Neutrophil (primary cell): ENCODE results near the gene PCA3.

Experiments
- H3K27ac ChIP-seq: fragments of 200-600 bp; sonication (generic); 2 replicates; pipeline ENCODE4 v1.5.1; 2016; ENCODE audit warnings: mild to moderate bottlenecking, moderate library complexity
- H3K27me3 ChIP-seq: fragments of 200-600 bp; sonication (generic); 2 replicates; pipeline ENCODE4 v1.6.0; 2016; ENCODE audit warnings: mild to moderate bottlenecking
- H3K36me3 ChIP-seq: fragments of 200-600 bp; sonication (generic); 2 replicates; pipeline ENCODE4 v1.5.1; 2017
- H3K4me1 ChIP-seq, 2 experiments: fragments of 200-600 bp in 1 of 2; sonication (generic) in 1 of 2; 1 replicate in 1 of 2; 2 replicates in 1 of 2; pipeline versions ENCODE4 v1.5.1 to v1.6.1; 2013 to 2016; ENCODE audit warnings: low read depth in 1 of 2, low read length in 1 of 2, mild to moderate bottlenecking in 1 of 2, moderate library complexity in 1 of 2; ENCODE audit not compliant: control insufficient read depth in 1 of 2, insufficient read depth in 1 of 2
- H3K4me3 ChIP-seq, 2 experiments: fragments of 200-600 bp in 1 of 2; sonication (generic) in 1 of 2; 1 replicate in 1 of 2; 2 replicates in 1 of 2; pipeline ENCODE4 v1.5.1; 2013 to 2016; ENCODE audit warnings: low read depth in 1 of 2, low read length in 1 of 2, mild to moderate bottlenecking in 1 of 2, moderate library complexity in 1 of 2
- H3K9me3 ChIP-seq: fragments of 200-600 bp; sonication (generic); 2 replicates; pipeline ENCODE4 v1.5.1; 2016
- CTCF ChIP-seq: fragments of 200-600 bp; sonication (generic); IDR thresholded peaks from 2 replicates; pipeline ENCODE4 v1.5.1; 2016; ENCODE audit warnings: antibody characterized with exemption

Gene PCA3

GRCh38 chr9:76800901-76801300 is 36.7 kb downstream of the PCA3 start:
- no peaks in the 10 kb centered on the region for H3K9me3 ChIP-seq
- no peak overlapping the region for H3K27ac ChIP-seq
- no peak overlapping the region for H3K4me3 ChIP-seq
- no peak for TF ChIP-seq CTCF
- H3K4me1 ChIP-seq, result no peaks in the 10 kb centered on the region
- no peaks in the 10 kb centered on the region for H3K36me3 ChIP-seq
- peaks cover 21% of the 10 kb centered on the region for H3K27me3 ChIP-seq

GRCh38 chr9:76803083-76803482 is 38.8 kb downstream of the PCA3 start:
- no peak overlapping the region for H3K4me3 ChIP-seq
- TF ChIP-seq CTCF, result no peak
- H3K27me3 ChIP-seq, result peaks cover 16% of the 10 kb centered on the region
- H3K27ac ChIP-seq, result no peak overlapping the region
- H3K9me3 ChIP-seq, result no peaks in the 10 kb centered on the region
- no peaks in the 10 kb centered on the region for H3K36me3 ChIP-seq
- H3K4me1 ChIP-seq, result no peaks in the 10 kb centered on the region

GRCh38 chr9:76803762-76804161 is 39.5 kb downstream of the PCA3 start:
- Histone ChIP-seq H3K9me3 (no peaks in the 10 kb centered on the region), H3K36me3 (no peaks in the 10 kb centered on the region), H3K27ac (no peak overlapping the region), H3K27me3 (peaks cover 21% of the 10 kb centered on the region), H3K4me1 (no peaks in the 10 kb centered on the region), H3K4me3 (no peak overlapping the region)
- TF ChIP-seq CTCF, result no peak

GRCh38 chr9:76808636-76809035 is 44.4 kb downstream of the PCA3 start:
- H3K4me3 ChIP-seq, result no peak overlapping the region
- no peaks in the 10 kb centered on the region for H3K4me1 ChIP-seq
- no peaks in the 10 kb centered on the region for H3K36me3 ChIP-seq
- no peaks in the 10 kb centered on the region for H3K9me3 ChIP-seq
- TF ChIP-seq CTCF, result no peak
- no peak overlapping the region for H3K27ac ChIP-seq
- H3K27me3 ChIP-seq, result peaks cover 48% of the 10 kb centered on the region

- no peak for TF ChIP-seq CTCF
- no peaks in the 10 kb centered on the region for H3K9me3 ChIP-seq
- H3K4me3 ChIP-seq, result no peak overlapping the region
- H3K27me3 ChIP-seq, result peaks cover 64% of the 10 kb centered on the region
- no peaks in the 10 kb centered on the region for H3K36me3 ChIP-seq
- no peaks in the 10 kb centered on the region for H3K4me1 ChIP-seq
- H3K27ac ChIP-seq, result no peak overlapping the region
Measured at GRCh38 chr9:76810377-76810957, 46.2 kb downstream of the PCA3 start.

GRCh38 chr9:76812591-76812990 is 48.4 kb downstream of the PCA3 start:
- no peak for TF ChIP-seq CTCF
- Histone ChIP-seq H3K27me3 (peaks cover 68% of the 10 kb centered on the region), H3K4me1 (no peaks in the 10 kb centered on the region), H3K9me3 (no peaks in the 10 kb centered on the region), H3K27ac (no peak overlapping the region), H3K36me3 (no peaks in the 10 kb centered on the region), H3K4me3 (no peak overlapping the region)
